OCI-LY3 (cell line): Measurements from ENCODE around the gene FAM181A.

Experiments
- CTCF ChIP-seq: fragments of 200-600, 300-600 bp; sonication (generic); IDR thresholded peaks from 2 replicates; pipeline ENCODE4 v1.5.1; 2014; ENCODE audit warnings: antibody characterized with exemption, low read length, low read depth
- EZH2phosphoT487 ChIP-seq: fragments of 200-600 bp; shearing (Covaris generic); IDR thresholded peaks from 2 replicates; pipeline ENCODE4 v1.6.1; 2018; ENCODE audit warnings: antibody characterized with exemption, mixed run types, low read depth

- TF ChIP-seq CTCF (peak; percentile 68), EZH2phosphoT487 (no peak)
Measured at GRCh38 chr14:93939304-93940229, 12.4 kb downstream of the FAM181A start.
